ENCODE data around the gene REM1.

GRCh38 chr20:31472395-31473330, 2.4 kb upstream of the REM1 start:
- no peak for TF ChIP-seq CTCF (IDR thresholded peaks at IDR 0.05)
- no peak for TF ChIP-seq EZH2 (IDR thresholded peaks at IDR 0.05)
- no peak for TF ChIP-seq EZH2phosphoT487 (IDR thresholded peaks at IDR 0.05)
